ENCODE data around the gene GNG7.

DNA sequence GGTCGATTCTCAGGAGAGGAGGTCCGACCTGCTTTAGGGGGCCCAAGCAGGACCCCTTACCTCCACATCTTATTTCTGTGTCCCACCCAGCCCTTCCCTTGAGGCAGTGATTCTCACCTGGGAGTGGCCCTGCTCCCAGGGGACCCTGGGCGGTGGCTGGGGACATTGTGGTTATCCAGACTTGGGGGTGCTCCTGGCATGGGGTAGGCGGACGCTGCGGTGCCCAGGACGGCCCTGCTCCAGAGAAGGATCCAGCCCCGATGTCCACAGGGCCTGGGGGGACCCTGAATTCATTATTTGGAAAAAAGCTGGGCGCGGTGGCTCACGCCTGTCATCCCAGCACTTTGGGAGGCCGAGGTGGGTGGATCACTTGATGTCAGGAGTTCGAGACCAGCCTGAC lies 142.1 kb downstream of the GNG7 start:
- no peak for TF ChIP-seq POLR2AphosphoS5 (IDR thresholded peaks at IDR 0.05; ENCODE audit: insufficient read depth, low read depth, low read length)
- TF ChIP-seq, protein P1, sequence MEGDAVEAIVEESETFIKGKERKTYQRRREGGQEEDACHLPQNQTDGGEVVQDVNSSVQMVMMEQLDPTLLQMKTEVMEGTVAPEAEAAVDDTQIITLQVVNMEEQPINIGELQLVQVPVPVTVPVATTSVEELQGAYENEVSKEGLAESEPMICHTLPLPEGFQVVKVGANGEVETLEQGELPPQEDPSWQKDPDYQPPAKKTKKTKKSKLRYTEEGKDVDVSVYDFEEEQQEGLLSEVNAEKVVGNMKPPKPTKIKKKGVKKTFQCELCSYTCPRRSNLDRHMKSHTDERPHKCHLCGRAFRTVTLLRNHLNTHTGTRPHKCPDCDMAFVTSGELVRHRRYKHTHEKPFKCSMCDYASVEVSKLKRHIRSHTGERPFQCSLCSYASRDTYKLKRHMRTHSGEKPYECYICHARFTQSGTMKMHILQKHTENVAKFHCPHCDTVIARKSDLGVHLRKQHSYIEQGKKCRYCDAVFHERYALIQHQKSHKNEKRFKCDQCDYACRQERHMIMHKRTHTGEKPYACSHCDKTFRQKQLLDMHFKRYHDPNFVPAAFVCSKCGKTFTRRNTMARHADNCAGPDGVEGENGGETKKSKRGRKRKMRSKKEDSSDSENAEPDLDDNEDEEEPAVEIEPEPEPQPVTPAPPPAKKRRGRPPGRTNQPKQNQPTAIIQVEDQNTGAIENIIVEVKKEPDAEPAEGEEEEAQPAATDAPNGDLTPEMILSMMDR (IDR thresholded peaks at IDR 0.05; ENCODE audit: extremely low read depth in 1 of 2, insufficient read depth in 1 of 2, low read depth in 1 of 2, low read length in 2 of 2) = no peak

All from endothelial cell of umbilical vein (primary cell).